ENCODE data around the gene SCYGR3.

- no peak for TF ChIP-seq EP300 (IDR thresholded peaks at IDR 0.05)
- TF ChIP-seq, protein P1, sequence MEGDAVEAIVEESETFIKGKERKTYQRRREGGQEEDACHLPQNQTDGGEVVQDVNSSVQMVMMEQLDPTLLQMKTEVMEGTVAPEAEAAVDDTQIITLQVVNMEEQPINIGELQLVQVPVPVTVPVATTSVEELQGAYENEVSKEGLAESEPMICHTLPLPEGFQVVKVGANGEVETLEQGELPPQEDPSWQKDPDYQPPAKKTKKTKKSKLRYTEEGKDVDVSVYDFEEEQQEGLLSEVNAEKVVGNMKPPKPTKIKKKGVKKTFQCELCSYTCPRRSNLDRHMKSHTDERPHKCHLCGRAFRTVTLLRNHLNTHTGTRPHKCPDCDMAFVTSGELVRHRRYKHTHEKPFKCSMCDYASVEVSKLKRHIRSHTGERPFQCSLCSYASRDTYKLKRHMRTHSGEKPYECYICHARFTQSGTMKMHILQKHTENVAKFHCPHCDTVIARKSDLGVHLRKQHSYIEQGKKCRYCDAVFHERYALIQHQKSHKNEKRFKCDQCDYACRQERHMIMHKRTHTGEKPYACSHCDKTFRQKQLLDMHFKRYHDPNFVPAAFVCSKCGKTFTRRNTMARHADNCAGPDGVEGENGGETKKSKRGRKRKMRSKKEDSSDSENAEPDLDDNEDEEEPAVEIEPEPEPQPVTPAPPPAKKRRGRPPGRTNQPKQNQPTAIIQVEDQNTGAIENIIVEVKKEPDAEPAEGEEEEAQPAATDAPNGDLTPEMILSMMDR (IDR thresholded peaks at IDR 0.05), result no peak
- TF ChIP-seq POLR2A (IDR thresholded peaks at IDR 0.05), result no peak
Observed at GRCh38 chr2:227576812-227577211, 37.8 kb downstream of the SCYGR3 start.
